Measurements from ENCODE around the gene CDK5R2. TPM values are rescaled to one million over a fixed set of nuclear protein-coding genes. Genes with fewer than 3 reads are reported as not detected.

Gene CDK5R2
- total RNA-seq, 1 donor from 2014 or later, result not detected

DNA sequence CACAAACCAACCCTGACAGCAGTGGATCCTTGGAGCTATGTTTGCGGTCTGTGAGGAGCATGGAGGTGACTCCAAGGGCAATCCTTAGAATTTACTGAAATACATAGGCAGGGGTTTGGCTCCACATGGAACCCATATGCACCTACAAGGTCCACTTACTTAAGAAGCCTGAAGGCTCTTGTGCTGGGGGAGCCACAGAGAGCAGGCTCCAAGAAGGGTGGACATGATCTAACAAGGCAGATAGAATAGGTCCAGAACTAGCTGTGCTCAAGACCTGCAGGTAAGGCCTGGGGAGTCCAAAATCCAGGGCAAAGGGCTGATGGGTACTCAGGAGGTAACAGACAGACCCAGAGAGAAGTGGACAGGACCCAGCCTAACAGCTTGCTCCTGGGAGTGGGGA, 1.2 kb upstream of the CDK5R2 start:
- no peaks in the 10 kb centered on the region for H3K36me3 ChIP-seq
- H3K27ac ChIP-seq, result no peak overlapping the region
- intact Hi-C loops (cut with DNase I), result no loop called here
- DNase-seq (no peak), ATAC-seq (no peak)
- TF ChIP-seq, protein P1, sequence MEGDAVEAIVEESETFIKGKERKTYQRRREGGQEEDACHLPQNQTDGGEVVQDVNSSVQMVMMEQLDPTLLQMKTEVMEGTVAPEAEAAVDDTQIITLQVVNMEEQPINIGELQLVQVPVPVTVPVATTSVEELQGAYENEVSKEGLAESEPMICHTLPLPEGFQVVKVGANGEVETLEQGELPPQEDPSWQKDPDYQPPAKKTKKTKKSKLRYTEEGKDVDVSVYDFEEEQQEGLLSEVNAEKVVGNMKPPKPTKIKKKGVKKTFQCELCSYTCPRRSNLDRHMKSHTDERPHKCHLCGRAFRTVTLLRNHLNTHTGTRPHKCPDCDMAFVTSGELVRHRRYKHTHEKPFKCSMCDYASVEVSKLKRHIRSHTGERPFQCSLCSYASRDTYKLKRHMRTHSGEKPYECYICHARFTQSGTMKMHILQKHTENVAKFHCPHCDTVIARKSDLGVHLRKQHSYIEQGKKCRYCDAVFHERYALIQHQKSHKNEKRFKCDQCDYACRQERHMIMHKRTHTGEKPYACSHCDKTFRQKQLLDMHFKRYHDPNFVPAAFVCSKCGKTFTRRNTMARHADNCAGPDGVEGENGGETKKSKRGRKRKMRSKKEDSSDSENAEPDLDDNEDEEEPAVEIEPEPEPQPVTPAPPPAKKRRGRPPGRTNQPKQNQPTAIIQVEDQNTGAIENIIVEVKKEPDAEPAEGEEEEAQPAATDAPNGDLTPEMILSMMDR (IDR thresholded peaks at IDR 0.05), result no peak
- H3K4me1 ChIP-seq, result peaks cover 8% of the 10 kb centered on the region
- peaks cover 64% of the 10 kb centered on the region for H3K27me3 ChIP-seq (ENCODE audit: low read depth)
- no peak overlapping the region for H3K4me3 ChIP-seq
- no peaks in the 10 kb centered on the region for H3K9me3 ChIP-seq

DNA sequence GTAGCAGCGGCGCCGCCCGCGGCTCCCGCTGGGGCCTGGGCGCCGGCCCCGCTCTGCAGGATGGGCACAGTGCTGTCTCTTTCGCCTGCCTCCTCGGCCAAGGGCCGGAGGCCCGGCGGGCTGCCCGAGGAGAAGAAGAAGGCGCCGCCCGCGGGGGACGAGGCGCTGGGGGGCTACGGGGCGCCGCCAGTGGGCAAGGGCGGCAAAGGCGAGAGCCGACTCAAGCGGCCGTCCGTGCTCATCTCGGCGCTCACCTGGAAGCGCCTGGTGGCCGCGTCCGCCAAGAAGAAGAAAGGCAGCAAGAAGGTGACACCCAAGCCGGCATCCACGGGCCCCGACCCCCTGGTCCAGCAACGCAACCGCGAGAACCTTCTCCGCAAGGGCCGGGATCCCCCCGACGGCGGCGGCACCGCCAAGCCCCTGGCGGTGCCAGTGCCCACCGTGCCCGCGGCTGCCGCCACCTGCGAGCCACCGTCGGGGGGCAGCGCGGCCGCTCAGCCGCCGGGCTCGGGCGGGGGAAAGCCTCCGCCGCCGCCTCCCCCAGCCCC, 369 bp downstream of the CDK5R2 start:
- no peak overlapping the region for H3K27ac ChIP-seq
- H3K4me3 ChIP-seq, result peak overlapping the region; percentile 46
- no peaks in the 10 kb centered on the region for H3K36me3 ChIP-seq
- no peak for DNase-seq
- no peaks in the 10 kb centered on the region for H3K9me3 ChIP-seq
- intact Hi-C loops (cut with DNase I), result no loop called here
- peaks cover 8% of the 10 kb centered on the region for H3K4me1 ChIP-seq
- TF ChIP-seq, protein P1 (IDR thresholded peaks at IDR 0.05), result no peak
- no peak for ATAC-seq
- peaks cover 76% of the 10 kb centered on the region for H3K27me3 ChIP-seq (ENCODE audit: low read depth)

- ATAC-seq, result no peak
- H3K27me3 ChIP-seq (ENCODE audit: low read depth), result peaks cover 83% of the 10 kb centered on the region
- TF ChIP-seq, protein P1 (IDR thresholded peaks at IDR 0.05), result no peak
- no peaks in the 10 kb centered on the region for H3K36me3 ChIP-seq
- intact Hi-C loops (cut with DNase I), result no loop called here
- H3K4me3 ChIP-seq, result no peak overlapping the region
- DNase-seq, result no peak
- H3K9me3 ChIP-seq, result no peaks in the 10 kb centered on the region
- H3K4me1 ChIP-seq, result peaks cover 8% of the 10 kb centered on the region
- no peak overlapping the region for H3K27ac ChIP-seq
These were observed 1.1 kb downstream of the CDK5R2 start for GRCh38 chr2:218960309-218961165.

DNA sequence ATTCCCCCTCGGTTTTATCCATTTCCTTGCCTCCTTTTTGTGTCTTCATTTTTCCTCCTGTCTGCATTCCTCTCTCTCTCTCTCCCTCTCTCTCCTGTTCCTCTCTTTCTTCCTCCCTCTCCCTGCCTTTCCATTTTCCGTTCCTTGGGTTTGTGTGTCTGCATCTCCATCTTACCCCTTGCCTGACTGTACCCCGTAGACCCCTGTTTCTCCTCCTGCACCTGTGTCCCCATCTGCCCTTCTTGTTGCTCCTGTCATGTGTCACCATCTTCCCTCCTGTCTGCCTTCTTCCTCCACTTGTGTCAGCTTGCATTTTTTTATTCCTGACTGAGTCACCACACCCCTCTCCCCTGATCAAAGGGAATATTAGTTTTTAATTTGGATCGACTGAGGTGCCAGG, 1.8 kb downstream of the CDK5R2 start:
- ATAC-seq, result no peak
- no peak overlapping the region for H3K27ac ChIP-seq
- H3K9me3 ChIP-seq, result no peaks in the 10 kb centered on the region
- peaks cover 8% of the 10 kb centered on the region for H3K4me1 ChIP-seq
- H3K4me3 ChIP-seq, result no peak overlapping the region
- TF ChIP-seq, protein P1 (IDR thresholded peaks at IDR 0.05), result no peak
- intact Hi-C loops (cut with DNase I), result no loop called here
- H3K36me3 ChIP-seq, result no peaks in the 10 kb centered on the region
- peaks cover 84% of the 10 kb centered on the region for H3K27me3 ChIP-seq (ENCODE audit: low read depth)
- no peak for DNase-seq

GRCh38 chr2:218961651-218962570, 2.4 kb downstream of the CDK5R2 start:
- DNase-seq, result no peak

More at GRCh38 chr2:218961651-218962570, 2.4 kb downstream of the CDK5R2 start:
- Histone ChIP-seq H3K9me3 (no peaks in the 10 kb centered on the region), H3K27me3 (ENCODE audit: low read depth) (peaks cover 84% of the 10 kb centered on the region), H3K4me3 (no peak overlapping the region), H3K36me3 (no peaks in the 10 kb centered on the region), H3K27ac (no peak overlapping the region), H3K4me1 (peaks cover 8% of the 10 kb centered on the region)
- TF ChIP-seq, protein P1 (IDR thresholded peaks at IDR 0.05), result no peak
- no peak for ATAC-seq
- intact Hi-C loops (cut with DNase I), result no loop called here

Data from lower lobe of right lung (tissue), 2 donors.